Activated CD8-positive, alpha-beta memory T cell treated with anti-CD3 and anti-CD28 coated beads, Interleukin-2, amount 50 U/mL, for 24 hours (primary cell): Measurements from ENCODE around the gene SEPTIN10.
"Not testable (repeated sequence)": the region's sequence is repeated elsewhere in the genome, so short reads cannot be mapped to it uniquely, and the experiment has no call there.

Source experiments
- DNase-seq: peaks from one replicate; pipeline ENCODE4 v3.0.0-alpha.2; 2020; ENCODE audit errors: extremely low read depth

SEPTIN10 gene

DNA sequence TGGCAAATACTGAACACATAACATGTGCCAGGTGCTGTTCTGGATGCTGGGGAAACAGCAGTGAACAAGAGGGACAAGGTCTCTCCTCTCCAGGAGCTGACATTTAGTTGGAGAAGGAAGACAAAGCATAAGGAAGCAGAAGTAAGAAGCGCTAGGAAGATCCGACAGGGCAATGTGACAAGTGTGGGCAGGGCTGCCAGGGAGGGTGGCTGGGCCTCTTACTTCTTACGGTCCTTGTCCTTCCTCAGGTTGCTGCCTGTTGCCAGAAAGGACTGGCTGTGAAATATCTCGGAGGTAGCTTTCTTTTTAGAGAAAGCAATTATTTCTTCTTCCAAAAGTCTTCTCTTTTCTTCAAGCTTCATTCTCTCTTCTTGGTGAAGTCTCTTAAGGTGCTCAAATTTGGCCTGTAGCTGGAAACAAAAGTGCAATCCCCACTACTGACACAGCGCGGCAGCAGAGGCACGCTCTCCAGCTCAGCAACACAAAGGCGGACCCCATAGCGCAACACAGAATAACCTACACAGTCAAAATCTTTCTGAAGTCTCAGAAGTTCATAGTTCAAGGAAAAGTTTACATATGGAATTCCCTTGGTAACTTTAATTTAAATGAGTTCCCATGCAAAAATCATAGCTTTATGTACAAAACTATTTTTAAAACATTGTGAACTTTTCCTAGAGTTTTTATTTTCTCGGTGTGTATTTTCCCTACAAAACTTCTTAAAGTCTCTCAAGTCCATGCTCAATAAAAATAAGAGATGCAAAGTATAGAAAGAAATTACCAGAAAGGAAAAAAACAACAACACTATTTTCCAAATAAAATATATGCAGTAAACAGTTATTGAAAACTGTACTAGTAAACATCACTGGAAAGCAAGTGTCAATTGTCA, 67.7 kb downstream of the SEPTIN10 start:
- DNase-seq = peak; percentile 25

DNA sequence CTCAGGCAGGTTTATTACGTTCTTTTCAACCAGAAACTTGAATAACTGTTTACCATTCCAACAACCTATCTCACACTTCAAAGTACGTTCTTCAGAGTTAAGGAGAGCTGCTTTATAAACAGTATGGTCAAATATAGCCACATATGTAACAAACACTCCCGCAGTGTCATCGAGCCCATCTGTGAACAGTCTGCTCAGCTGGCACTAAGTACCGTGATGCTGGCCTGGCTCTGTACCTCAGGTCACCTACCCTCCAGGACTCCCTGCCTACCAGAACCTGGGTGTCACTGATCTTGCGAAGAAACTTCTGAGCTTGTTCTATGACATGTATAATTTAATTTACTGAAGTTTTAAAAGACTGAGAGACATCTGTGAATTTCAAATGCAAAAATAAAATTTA, 71.4 kb downstream of the SEPTIN10 start:
- DNase-seq = no peak

DNA sequence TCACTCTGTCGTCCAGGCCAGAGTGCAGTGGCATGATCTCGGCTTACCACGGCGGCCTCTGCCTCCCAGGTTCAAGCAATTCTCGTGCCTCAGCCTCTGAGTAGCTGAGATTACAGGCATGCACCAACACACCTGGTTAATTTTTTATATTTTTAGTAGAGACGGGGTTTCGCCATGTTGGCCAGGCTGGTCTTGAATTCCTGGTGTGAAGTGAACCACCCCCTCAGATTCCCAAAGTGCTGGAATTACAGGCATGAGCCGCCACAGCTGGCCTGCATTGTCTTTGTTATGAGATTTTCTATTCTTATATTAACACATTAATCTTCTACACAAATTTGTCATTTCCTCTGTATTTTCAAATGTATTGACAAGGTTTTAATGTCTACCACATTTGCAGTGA, 75.2 kb downstream of the SEPTIN10 start:
- DNase-seq = no peak

DNA sequence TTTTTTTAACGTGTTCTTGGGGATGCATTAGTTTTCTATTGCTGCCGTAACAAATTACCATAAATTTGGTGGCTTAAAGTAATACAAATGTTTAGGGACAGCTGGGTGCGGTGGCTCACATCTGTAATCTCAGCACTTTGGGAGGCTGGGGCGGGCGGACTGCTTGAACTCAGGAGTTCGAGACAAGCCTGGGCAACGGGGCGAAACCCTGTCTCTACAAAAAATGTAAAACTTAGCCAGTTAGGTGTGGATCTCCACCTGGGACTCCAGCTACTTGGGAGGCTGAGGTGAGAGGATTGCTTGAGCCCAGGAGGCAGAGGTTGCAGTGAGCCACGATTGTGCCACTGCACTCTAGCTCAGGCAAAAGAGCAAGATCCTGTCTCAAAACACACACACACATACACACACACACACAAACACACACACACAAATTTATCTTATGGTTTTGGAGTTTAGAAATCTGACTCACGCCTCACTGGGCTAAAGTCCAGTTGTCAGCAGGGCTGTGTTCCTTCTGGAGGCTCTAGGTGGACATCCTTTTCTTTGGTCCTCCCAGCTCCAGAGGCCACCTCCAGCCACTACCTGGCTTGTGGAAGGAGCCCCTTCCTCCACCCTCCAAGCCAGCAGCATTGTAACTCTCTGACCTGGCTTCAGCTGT, 76.1 kb downstream of the SEPTIN10 start:
- no peak for DNase-seq

DNA sequence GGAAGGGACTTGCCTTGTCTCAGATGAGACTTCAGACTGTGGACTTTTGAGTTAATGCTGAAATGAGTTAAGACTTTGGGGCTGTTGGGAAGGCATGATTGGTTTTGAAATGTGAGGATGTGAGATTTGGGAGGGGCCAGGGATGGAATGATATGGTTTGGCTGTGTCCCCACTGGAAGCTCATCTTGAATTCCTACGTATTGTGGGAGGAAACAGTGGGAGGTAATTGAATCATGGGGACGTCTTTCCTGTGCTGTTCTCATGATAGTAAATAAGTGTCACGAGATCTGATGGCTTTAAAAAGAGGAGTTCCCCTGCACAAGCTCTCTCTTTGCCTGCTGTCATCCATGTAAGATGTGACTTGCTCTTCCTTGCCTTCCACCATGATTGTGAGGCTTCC, 77.2 kb downstream of the SEPTIN10 start:
- not testable (repeated sequence) for DNase-seq

DNA sequence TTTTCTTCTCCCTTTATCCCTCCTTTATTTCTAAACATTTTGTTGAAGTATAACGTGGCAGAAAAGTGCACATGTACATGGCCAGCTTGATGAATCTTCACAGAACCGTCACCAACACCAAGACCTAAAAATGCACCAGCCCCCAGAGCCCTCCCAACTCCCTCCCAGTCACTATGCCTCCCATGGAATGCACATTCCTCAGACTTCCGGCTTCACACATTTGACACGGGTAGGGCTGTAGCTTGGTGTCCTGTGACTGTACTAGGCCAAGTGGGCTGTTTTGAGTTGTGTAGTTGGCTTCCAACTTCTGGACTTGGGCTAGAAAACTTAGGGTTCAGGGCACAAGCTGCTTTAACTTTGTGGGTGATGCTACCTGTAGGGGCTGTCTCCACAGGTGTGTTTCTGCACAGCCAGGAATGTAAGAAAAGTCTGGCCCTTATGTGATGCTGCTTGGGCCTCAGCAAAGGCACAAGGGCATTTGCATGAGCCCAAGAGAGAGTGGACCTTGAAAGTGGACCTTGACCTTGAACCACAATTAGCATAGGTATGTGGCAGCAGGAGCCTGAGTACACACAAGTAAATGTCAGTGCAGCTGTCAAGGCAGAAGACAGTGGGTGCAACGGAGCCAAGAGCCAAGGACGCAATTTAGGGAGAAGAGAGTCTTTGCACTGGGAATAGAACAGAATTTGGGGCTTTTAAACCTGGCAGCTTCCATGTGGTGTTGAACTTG, 78.4 kb downstream of the SEPTIN10 start:
- no peak for DNase-seq

DNA sequence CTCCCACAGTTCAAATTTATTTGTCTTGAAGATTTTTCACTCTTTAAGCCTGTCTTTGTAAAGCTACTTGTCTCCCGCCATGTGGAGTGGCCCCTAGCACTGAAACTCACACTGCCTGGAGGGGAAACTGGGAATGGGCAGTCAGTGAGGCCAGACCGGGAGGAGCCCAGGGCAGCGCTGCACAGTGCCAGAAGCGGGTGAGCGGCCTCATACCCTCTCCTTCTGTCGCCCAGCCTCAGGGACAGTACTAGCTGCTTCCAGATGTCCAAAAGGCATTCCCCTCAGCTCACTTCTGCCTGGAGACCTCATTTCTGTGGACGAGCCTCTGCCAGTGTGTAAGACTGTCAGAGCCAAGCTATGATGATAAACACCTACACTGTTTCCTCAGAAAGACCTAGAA, 79.9 kb downstream of the SEPTIN10 start:
- DNase-seq = no peak

DNA sequence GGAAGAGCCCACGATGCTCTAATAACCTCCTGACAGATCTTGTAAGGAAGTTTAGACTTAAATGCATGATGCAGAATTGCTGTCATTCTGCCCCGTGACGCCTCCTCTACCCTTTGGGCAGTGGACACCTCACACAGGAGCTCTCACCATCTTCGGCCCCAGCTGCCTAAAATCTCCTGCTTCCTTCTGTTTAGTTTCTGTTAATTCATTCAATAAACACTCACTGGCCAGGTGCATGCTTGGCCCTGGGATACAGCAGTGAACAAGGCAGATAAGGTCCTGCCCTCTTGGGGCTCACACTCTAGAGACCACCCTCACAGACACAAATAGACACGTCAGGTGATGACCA, 81.1 kb downstream of the SEPTIN10 start:
- DNase-seq = no peak

DNA sequence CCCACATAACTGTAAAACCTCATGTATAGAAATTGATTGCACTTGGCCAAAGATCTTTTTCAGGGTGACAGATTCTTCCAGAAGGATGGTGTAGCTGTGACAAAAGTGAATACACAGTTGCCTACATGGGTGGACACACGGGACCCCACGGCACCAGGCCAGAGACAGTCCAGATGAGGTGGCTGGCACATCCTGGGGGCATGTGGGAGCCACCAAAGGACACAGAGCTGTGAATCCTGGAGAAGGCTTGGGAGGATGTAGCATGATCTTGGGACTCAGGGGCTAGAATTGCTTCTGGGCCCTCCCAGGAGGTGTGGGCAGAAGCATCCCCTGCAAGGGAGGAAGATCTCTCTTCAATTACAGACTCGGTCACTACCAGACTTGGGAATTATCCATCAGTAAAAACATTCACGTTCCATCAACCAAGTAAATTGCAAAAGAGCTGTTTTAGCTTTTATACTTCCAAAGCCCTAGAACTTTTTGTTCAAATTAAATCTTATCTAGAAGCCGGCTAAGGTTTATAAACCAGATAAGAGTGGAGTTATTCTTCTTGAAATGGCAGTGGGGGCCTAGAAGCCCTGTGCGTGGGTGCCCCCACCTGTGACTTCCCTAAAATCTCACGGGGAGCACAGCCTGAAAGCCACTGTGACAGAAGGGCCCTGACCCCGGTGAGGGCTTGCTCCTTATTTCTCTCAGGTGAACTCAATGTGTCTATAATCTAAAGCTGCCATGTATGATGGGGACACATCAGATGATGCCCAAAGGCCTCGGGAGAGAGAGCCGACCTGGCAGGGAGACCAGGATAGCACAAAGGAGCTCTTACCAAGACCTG, 81.7 kb downstream of the SEPTIN10 start:
- no peak for DNase-seq

DNA sequence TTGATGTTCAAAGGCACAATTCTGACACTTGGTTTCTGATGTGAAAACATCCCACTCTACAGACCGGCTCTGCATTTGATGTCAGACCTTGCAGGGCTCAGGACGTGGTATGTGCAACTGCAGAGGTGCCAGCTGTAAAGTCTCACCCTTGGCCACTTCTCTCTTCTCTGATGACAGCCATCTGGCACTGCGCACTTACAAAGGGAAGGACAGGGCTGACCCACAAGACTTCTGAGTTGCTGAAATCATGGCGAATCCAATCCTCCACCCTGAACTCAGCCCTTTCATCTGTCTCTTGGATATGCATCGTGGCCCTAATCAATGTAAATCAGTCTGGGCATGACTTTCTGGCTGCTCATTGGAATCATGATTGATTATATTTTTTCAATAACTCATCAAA, 82.5 kb downstream of the SEPTIN10 start:
- DNase-seq = no peak

DNA sequence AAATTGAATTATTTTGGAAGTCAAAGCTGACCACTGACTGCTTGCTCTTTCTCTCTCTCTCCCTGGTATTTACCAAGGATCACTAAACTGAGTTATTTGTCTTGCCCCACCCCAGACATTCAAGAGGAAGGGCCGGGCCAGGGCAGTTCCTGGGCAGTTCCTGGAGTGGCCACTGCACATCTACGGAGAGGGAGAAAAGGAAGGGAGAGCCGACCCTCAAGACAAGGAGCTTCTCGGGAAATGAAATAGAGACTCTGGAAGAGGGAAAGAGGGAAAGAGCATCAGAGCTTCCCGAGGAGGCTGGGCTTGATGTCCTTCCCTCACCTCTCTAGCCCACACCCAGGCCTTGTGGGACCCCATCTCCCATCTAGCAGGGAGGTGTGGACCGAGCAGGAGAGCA, 83.1 kb downstream of the SEPTIN10 start:
- DNase-seq = no peak

DNA sequence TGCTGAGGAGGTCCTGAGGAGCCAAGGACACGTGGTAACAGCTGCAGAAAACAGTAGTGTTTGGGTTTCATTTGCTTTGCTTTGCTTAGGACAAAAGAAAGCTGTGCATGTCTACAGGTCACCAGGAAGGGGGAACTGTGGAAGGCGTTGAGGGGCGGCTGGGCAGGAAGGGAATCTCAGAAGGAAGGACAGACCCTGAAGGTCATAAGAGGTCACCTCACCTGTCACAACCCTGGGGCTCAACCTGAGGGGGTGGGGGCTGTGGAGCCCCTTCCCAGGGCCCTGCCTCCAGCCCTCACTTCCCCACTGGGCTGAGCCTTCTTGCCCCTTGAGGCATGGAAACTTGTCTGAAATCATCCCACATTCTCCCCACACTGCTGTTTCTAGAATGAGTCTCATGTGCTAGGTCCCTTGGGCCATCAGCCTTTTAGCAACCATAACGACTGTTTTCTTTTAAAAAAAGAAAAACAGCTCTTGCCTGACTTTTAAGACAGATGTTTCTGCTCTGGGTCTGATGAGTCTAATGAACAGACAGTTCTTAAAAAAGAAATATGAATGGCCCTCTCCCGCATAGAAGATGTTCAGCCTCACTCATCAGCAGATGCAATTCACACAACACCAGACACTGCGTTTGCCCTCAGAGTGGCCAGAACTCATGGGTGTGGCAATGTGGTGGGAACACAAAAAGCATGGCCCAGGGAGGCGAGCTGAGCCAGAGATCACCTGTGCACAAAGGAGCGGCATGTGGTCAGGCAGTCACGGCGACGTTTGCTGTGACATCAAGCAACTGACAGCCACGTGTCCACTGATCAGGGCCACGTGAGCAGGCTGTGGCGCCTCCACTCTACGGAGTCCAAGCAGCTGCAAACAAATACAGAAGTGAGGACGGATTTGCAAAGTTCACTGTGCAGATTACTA, 84.0 kb downstream of the SEPTIN10 start:
- no peak for DNase-seq

DNA sequence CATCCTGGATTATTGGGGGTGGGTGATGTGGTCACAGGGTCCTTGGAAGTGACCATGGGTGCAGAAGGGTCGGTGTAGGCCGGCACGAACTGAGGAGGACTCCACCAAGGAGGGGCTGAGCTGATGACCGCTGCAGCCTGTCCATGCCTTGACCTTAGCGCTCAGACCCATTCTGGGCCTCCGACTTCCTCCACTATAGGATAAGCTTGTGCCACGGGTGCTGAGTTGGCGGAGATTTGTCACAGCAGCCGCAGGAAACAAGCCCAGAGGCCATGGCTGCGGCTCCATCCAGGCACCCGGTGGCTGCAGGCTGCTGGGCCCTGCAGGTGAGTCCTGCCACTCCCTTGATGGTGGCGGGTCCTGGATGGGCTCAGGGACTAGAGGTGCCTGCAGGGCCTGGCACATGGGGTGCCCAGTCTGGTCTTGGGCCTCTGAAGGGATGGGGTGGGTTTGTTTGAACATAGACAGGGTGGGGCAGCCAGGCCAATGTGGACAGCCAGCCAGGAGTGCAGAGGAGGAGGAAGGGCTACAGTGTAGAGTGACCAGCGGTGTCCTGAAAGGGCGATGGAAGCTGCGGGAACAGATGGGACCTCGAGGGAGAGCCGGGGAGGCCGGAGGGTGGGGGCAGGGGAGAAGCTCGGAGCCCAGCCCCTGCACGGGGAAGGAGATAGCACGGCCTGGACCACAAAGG, 84.8 kb downstream of the SEPTIN10 start:
- DNase-seq = no peak

DNA sequence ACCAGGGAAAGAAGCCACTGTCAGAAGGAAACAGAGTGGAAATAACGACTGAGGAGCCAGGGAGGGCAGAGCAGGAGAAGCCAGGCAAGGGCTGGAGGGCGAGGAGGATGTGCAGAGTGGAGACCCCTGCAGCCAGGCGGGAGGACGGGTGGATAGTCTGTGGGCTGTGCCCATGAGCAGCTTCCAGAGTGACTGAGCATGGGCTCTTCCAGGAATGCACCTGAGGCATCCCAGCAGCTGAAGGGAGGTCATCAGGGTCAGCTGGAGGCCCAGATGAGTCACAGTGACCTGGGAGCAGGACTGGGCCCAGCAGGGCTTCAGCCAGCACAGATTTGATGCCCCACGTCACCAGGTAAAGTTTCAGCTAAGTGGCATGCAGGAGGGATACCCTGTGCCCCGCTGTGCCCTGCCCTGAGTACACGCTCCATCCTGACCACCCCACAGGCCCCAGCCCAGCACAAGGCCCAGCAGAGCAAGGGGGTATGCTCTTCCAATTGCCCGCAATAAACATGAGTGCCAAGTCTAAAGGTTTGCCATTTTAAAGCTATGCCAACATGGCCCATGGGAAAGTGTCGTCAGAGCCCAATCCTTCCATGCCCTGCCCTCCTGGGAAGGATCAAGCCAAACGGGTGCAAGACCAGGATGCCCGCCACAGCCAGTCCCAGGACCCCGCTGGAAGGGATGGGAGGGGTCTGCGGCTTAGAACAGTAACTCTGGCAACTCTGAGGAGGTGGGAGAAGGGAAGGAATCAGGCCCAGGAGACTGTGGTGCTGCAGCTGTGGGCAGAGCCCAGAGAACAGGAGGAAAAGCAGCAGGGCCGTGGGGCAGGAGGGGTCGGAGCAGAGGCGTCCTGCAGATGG, 85.7 kb downstream of the SEPTIN10 start:
- no peak for DNase-seq

DNA sequence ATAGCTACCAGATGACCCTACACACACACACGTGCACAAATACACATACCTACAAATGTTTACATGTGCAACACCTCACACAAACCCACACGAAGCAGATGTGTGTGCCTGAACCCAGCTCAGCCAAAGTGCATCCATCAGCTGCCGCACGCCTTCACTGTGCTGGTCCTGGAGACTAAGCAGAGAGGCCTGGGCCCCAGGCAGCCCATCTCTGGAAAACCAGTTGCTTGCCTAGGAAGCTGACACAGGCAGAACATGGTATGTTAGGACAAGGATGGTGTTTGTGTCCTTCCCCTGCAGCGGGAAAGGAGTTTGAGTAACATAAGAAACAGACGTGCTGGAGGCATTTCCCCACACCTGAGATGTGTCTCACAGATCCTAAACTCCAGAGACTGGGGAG, 86.7 kb downstream of the SEPTIN10 start:
- no peak for DNase-seq

DNA sequence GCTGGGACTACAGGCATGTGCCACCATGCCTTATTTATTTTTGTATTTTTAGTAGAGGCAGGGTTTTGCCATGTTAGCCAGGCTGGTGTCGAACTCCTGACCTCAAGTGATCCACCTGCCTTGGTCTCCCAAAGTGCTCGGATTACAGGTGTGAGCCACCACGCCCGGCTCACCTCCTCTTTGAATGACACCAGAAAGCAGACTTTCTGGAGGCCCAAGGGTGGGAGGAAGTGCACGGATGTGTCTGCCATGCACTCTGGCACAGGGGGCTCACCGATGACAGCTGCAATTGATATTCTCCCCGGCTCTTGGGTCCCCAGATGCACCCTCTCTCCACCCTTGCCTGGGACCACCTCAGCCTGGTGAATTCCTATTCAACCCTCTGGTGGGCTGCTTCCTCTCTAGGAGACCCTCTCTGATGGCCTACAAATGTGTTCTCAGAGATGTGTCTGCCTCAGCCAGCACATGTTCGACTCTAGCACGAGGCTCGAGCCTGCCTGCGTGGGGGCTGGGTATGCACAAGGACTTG, 87.3 kb downstream of the SEPTIN10 start:
- no peak for DNase-seq

DNA sequence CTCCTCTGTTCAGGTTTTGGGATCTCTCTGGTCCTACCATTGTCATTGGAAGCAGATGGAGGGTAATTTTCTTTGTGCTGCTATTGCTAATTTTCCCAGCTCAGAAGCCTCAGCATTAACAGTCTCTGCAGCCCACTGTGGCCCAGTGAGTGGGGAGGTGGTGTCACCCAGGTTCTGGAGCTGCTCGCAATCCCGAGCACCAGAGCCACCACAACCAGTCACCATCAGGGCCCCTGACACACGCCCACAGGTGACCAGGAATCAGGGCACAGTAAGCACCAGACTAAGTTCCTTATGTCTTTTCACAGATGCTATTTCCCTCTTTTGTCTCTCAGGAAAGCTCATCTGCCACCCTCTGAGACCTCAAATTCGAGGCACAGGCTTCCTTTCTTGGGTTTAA, 87.9 kb downstream of the SEPTIN10 start:
- DNase-seq = no peak

DNA sequence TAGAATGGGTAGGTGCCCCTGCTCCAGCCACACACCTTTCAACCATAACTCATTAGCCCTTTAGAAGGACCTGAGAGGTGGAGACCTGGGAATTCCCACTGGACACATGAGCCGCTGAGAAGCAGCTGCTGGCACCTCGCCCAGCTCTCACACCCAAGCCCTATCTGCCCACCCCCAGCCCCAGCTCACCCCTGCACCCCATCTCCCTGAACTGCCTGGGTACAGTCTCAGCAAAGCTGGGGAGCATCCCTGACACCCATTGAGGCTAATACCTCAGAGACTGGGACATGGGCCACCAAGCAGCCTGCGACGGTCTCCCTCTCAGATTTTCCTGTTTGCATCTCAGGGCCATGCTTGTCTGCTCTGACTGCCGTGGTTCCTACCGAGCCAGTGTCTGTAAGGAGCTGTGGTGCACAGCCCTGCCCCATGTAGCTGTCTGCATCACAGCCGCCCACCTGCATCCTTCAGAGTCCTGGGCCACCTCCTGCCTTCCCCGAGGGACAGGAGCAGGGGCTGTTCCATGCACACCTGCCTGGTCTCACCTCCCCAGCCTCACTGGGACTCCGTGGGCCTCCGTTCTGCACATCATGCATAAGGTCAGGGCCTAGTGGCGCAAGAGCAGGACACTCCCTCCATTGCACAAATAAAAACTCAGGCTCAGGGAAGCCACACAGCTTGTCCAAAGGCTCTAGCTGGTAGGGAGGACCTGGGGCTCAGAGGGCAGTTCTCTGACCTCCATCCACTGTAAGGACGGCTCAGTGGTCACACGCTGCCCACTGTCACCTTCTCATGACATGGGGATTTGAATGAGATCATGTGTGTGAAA, 90.0 kb downstream of the SEPTIN10 start:
- DNase-seq = no peak
